LoVo (cell line): ENCODE data around the gene TNS3.

Experiments used
- DNase-seq: peaks from one replicate; pipeline ENCODE4 v3.0.0-alpha.2; 2016; ENCODE audit warnings: low spot score

Gene TNS3

DNA sequence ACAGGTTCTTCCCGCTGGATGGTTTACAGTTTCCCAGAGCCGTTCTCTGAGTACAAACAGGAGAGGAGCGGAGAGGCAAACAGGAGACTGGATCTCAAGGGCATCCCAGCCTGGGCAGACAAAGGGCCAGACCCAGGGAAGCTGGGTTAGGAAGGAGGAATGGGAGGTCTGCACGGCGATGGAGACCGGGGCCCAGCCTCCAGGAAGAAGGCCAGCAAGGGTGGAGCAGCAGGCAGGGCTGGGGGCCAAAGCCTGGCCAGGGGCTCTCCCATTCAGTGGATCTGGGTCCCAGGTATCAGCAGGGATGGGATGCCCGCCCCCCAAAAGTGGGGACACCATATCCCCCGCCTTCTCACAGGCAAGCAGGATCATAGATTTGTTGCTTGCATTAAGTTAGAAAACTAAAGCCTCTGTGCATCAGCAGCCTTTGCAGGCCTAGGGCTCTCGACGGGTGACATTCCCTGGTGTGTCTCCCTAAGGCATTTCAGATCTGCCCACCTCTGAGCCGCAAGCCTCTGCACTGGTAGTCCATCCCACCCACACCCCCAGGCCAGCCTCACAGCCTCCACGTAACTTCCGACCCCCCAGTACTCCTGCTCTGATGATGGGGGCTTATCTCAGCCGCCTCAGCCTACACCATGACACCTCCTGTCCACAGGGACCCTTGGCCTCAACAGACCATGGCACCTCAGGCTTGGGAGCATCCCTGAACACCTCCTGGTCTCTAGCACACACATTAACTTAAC is 59.9 kb downstream of the TNS3 start:
- no peak for DNase-seq

DNA sequence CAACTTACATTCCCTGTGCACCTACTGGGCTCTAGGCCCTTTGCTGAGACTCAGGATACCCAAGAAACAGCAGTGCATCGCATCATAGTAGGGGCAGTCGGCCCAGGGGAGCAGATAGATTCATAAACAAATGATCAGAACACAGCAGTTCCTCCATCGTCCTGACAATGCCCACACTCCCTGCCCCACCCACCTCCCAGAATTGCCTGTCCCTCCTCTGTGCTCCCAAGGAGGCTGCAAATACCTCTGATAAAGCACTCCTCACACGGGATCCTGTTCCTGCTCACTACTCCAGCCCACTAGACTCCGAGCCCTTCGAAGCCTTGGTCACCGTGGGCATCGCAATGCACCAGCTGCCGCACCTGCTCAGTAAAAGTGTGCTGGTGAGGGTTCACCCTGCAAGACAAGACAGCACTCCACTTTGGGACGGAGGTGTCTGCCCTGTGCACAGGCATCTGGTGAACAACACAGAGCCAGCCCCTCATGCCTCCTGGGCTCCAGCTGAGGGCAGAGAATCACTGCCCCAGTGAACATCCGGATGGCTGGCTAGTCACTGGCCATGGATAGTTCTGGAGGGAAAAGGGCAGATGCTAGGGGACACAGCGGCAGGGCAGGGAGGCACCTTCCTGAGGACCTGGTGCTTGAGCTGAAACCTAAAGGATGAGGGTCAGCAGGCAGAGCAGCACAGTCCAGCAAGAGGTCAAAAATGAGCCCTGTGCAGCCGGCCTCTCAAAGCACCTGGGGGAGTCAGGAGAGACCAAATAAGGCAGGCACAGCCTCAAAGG is 60.7 kb downstream of the TNS3 start:
- no peak for DNase-seq

DNA sequence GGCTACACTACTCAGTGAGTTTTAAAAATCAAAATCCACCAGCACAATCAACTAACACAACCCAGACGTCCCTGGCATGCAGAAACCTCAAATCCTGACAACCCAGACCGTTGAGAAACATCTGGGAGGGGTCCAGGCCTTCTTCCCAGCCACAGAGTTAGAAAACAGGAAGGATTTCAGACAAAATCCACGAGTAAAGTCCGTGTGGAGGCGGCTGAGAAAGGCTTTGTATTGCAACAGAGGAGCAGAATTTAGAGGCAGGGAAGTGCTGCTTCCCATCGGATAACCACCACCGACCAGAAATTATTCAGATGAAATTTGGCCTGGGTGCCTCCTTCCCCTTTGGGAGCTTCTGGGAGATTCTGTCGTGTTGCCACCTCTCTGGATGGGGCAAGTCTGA is 61.5 kb downstream of the TNS3 start:
- no peak for DNase-seq

DNA sequence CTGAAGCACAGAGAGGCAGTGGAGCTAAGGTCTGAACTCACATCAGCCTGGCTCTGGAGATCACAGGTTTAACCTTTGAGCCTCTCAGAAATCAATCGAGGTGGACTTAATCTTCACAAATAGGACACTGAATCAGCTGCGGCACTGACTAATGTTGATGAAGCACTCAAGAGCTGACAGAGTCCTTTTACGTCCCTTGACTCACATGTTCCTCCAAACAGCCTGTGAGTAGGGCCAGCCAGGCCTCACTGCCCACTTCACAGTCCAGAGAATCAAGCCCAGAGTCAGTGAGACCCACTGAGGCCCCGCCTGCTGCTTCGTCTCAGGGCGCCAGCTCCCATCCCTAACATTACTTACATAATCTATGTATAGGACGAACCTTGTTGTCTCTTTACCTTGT is 63.1 kb downstream of the TNS3 start:
- DNase-seq, result no peak

DNA sequence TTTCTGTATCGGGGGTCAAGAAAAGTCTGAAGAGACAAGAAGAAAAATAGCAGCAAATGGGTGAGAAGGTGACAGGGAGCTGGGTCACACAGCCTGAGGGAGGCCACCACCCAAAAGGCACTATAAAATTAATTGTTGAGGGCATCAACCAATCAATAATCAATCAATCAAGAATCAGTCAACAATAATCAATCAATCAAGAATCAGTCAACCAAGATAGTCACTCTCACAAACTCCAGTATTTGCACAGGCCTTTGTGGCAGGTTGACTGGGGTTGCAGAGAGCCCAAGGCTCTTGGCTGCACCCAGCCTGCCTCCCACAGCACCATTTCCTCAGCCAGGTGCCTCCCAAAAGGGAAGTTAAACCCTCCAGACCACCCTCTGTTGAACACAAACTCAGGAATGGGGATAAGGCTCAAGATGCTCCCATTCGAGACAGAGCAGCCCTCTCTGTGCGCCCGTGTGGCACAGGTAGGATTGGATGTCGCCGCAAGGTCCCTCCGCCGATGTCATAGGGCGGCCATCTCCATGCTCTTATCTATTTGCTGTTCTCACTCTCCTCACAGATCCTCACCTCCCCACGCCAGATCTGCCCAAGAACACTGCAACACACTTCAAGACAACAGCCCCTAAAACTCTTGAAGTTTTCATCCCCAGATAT is 64.0 kb downstream of the TNS3 start:
- no peak for DNase-seq

DNA sequence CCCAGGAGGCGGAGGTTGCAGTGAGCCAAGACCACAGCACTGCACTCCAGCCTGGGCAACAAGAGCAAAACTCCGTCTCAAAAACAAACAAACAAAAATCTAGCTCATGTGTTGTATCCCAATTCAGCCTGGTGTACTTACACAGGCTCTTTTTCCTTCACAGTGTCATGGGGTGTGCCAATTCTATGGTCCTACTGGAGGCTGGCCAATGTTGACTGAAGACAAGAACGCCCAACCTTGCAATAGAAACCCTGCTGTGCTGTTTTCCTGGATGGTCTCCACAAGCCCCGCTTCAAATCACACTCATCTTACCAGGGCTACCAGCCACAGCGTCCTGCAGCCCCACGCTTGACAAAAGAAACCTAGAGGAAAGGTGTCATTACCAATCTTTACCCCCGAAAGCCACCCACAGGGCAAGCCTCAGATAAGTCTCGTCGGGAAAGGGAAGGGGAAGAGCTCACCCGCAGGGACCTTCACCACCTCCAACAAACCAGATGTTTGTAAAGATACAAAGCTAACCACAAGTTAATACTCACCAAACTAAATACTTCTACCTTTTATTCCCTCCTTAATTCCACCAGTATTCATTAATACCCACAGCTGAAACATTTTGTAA is 64.8 kb downstream of the TNS3 start:
- peak; percentile 19 for DNase-seq

DNA sequence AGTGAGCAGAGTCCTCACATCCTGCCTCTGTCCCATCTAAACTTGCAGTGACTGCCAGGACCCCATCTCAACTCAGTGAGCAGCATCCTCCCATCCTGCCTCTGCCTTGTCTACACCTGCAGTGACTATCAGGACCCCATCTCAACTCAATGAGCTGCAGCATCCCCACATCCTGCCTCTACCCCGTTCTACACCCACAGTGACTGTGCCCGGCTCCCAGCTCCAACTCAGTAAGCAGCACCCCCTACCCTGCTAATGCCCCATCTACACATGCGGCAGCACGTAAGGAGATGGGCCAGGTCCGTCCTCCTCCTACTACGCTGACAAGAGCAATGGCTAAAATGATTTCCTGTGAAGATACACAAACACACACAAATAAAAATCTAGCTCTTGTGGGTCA is 65.5 kb downstream of the TNS3 start:
- no peak for DNase-seq

DNA sequence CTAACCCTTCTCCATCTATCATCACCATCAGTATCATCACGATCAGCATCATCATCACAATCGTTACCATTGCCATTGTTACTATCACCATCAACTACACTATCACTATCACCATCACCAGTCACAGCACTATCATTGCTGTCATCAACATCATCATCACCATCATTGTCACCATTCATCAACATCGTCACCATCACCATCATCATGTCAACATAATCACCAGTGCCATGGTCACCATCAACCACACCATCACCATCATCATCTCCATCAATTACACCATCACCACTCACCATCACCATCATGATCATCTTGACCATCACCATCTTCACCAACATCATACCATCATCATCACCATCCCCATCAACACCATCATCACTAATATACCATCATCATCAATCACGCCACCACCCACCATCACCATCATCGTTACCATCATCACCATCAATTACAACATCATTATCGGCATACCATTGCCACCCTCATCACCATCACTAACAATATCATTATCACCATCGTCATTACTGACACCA is 66.5 kb downstream of the TNS3 start:
- DNase-seq, result no peak

DNA sequence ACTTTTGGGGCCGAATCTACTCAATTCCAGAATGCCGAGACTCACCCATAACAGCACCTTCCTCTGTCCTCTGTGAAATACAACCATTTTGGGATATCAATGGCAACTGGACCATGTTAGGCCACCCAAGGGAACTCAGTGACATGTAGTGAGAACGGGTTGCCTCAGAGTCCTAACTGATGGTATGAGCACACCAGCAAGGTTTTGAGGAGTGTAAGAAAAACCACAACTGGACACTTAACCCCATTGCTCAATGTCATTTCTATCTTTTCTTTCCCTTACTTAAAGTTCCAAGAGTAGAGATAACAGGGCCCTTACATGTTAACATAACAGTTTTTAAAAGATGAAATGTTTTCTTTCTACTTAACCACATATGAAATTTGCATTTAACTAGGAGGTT is 67.1 kb downstream of the TNS3 start:
- no peak for DNase-seq

DNA sequence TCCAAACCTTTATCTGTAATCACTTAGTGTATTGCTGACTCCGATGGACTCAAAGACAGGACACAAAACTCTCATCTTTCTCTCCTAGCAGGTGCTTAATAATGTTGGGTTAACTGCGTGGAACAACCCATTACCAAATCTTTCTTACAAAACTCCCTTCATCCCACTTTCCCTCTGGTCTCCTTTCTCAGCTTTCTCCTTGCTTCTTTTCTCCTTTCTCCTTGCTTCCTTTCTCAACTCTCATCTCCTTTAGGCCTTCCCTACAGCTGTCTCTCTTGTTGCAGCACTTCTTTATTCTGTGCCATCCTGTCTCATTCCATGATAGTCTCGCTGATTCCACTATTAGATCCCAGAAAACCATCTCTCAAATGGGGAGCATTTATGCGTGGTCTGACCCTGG is 67.5 kb downstream of the TNS3 start:
- DNase-seq, result no peak

DNA sequence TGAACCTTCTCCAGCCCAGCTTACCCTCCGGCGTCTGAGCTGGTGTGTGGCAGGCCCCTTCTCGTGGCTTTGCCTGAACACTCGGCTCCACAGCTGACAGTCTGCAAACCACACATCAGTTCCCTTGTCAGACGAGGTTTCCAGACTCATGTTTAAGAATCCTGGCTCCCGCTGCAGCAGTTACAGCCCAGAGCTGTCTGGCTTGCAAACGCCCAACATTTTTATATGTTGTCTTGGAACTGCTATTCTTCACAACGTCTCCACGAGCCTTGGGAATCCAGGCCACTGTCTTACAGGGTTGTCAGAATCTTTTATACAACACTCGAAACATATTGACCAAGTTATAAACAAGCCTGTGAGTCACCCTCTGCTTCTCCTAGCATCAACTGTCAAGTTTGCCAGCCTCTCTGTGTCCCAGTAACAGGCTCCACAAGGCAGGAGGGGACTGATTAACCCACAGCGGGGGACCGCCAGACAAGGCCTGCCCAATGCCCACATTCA is 68.1 kb downstream of the TNS3 start:
- DNase-seq, result no peak

DNA sequence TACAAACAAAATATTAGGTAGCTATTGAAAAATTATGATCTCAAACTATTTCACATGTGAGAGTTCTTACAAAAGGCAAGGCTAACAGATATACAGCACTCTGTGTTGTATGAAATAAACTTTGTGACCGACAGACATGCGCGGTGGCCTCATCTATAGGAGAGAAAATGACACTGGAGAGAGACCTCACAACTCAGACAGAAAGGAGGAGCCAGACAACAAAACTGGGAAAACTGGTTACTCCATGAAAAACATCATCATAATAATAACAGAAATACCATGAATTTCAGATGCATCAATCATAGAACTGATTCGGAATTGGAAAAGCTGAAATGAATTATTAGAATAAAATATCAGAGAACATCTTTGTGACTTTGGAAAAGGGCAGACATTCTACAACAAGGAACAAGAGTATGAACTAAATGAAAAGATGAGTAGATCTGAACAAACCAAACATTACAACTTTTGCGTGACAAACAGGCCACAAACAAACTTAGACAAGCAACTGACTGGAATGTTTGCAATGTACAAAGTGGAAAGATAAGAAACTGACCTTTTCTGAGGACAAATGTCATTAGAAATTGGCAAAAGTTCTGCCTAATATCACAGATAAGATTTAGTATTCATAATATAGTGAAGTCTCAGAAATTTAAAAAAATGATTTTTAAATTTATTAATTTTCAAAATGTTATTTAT is 69.3 kb downstream of the TNS3 start:
- no peak for DNase-seq

DNA sequence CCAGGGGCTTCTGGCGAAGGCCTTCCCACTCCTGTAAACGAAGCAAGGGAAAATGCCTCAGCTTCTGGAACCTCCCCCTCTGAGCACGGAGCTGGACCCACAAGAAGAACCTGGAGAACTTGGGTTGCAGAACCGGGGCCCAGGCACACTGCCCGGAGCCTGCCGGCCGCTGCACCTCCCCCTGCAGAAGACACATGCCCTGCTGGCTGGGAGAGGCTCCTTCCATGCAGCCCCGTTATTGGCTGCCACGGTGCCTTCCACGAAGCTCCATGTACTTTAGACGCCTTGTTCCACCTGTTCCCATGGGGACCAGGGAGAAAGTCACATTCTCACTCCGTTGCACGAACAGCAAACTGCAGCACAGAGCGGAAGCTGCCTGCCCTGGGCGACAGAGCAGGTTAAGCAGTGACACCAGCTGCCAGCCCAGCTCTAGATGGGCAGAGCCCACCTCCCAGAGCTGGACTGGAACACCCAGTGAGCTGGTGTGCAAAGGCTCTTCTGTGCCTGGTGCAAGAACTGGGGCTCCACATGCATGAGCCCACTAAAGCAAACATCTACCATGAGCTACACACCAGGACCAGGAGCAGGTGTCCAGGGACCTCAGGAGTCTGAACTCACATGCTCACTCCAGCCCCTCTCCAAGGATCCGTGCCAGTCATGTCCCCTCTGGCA is 70.1 kb downstream of the TNS3 start:
- DNase-seq, result no peak

DNA sequence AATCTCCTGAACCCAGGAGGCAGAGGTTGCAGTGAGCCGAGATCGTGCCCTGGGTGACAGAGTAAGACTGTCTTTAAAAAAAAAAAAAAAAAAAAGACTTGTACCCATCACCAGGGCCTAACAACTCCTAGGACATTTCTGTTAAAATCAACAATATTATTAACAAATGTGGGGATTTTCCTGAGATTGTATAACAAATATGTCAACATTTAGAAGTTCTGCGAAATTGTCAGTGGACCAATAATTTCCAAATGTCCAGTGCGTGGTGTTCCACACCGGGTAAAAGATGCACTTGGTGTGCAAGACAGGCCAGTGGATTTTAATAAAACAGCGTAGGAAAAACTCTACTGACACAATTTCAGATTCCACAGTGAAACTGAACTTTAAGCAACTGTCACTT is 71.1 kb downstream of the TNS3 start:
- DNase-seq, result no peak

DNA sequence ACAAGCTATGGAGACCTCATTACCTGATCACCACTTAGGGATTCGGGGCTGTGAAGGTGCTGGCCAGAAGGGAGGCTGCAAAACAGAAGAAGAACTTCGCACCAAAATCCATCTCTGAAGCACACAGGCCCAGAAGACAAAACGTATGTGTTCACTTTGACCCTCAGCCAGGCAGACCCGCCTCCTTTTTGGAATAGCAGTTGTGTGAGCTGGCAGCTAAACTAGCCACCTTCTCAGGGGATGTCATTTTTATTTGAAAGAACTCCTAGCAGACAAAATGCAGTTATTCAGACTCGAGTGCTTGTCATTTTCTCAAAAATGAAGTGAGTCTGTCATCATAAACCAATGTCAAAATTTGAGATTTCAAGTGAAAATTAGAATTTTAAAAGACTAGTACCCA is 71.7 kb downstream of the TNS3 start:
- DNase-seq, result no peak

DNA sequence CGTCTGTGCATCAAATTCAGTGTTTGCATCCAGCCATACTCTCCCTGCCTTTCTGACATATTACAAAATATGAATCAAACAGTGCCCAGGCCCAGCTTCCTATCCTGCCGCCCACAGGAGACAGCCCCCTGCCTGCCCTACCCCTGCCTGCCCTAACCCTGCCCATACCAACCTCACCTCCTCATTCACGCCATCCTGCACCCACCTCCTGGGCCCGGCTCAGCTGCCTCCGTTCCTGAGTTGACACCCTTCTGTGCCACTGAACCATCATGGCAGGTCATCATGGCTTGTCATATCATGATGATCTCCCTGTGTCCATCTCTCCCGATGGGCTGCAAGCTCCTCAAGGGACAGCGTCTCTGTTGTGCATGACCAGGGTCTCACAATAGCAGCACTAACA is 72.3 kb downstream of the TNS3 start:
- DNase-seq, result no peak

DNA sequence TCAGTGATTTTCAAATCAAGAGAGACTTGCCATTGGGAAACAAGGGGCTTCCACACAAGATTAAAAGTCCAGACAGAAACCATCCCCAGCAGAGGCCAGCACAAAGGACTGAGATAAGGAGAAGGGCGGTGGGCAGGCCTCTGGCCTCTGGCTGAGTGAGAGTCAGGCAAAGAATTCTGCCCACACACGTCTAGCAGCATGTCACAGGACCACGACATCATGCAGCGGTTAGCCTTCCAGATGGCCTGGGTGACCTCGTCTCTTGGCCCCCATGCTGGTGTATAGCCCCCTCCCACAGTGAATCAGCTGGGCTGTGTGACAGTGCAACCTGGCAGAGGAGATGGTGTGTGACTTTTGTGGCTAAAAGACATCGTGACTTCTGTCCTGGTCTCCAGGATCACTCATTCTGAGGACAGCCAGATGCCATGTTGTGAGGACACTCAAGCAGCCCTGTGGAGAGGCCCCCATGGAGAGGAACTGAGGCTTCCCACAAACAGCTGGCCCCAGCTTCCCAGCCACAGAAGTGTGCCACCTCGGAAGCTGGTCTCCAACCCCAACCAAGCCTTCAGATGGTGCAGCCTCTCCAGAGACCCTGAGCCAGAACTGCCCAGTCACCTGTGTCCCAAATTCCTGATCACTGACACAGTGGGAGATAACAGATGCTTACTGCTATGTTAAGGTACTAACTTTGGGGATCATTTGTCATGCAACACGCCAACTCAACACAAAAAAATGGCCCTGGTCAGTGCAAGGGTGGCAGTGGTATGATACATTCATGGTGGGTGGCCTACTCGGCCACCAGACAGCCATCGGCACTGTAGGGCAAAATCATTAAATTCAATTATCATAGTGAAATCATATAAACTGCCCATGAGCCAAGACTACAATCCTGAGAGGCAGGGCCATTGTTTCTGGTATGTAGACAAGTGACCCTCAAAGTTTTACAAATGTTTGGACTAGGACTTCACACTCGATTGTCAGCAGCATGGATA is 73.2 kb downstream of the TNS3 start:
- no peak for DNase-seq

DNA sequence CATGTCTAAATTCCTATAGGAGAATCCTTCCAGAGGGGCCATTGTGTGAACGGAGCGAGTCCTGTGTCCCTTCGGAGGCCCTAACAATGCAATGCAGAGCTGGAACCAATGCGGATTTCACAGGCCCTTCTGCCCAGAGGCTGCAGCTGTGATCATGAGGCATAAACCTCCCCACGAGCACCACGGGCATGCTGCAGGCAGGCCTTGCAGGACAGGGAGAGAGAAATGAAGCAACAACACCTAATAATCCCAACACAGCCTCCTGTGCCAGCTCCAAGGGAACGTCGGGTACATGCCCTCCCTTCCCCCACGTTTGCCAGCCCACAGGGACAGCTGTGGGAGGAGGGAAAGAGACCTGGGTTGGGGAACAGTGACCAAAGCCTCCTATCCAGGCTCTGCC is 74.4 kb downstream of the TNS3 start:
- DNase-seq, result no peak

DNA sequence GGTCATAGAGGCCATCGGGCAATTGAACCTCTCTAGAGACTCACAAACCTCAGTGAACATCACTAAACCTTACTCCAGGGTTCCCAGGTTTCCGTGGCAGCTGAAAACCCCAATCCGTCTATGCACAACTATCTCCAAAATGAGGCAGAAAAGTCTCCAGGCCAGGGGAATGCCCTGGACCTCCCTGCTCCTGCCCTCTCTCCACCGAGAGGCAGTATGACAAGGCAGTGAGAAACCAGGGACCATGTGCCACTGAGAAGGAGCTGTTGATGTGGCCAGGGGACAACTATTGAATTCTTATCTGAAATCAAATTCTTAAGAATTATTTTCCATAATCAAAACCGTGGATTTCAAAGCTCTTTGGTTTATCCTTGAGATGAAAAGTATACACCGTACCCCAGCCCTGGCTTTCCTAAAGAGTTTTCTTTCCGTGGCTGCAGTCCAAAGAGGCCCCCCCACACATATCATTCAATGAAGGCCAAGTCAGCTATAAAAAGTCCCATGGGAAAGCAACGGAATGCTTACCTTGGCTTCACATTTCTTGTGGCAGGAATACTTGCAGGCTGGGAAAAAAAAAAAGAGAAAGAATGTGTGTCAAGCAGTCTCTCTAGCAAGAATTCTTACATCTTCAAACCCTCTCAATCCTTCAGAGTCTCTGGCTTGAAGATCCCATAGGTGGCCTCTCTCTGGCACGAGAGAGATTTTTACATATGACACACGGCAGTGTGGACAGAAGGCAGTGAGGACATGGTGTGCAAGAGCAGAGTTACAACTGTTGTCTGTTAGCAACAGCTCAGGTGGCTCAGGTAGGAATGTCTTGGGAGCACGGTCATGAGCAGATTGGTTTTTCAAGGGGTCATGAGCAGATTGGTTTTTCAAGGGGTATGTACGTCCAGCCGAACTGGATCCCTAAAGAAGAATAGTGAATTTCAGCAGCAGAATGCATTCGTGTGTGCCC is 75.2 kb downstream of the TNS3 start:
- no peak for DNase-seq
